Erythroblast (primary cell): ENCODE results near the gene CLCN3.
"Not testable (repeated sequence)": the region's sequence is repeated elsewhere in the genome, so short reads cannot be mapped to it uniquely, and the experiment has no call there.

Source experiments
- DNase-seq, 2 experiments: peaks; one replicate each; lab custom pipeline; 2025; lab: John Stamatoyannopoulos, UW
- GATA1 ChIP-seq: IDR thresholded peaks from 2 replicates; pipeline ENCODE4 v1.6.1; 2011; ENCODE audit warnings: low read depth, mild to moderate bottlenecking, control low read depth, low read length, moderate library complexity
- POLR2A ChIP-seq: IDR thresholded peaks from 2 replicates; pipeline ENCODE4 v1.6.1; 2011; ENCODE audit warnings: mild to moderate bottlenecking, low read length

CLCN3 gene

GRCh38 chr4:169768385-169768784, 148.0 kb downstream of the CLCN3 start:
- no peak for TF ChIP-seq GATA1
- no peak for DNase-seq

GRCh38 chr4:169770416-169770815, 150.0 kb downstream of the CLCN3 start:
- no peak for TF ChIP-seq GATA1
- TF ChIP-seq POLR2A: no peak
- no peak for DNase-seq

- not testable (repeated sequence) for DNase-seq
Measured at GRCh38 chr4:169771556-169772080, 151.2 kb downstream of the CLCN3 start.
